Spleen (tissue), 11 donors: ENCODE measurements around the gene SYTL1. TPM values are rescaled to one million over a fixed set of nuclear protein-coding genes. Genes with fewer than 3 reads are reported as not detected.

Source experiments
- DNase-seq: peaks from one replicate; pipeline ENCODE4 v3.0.0-alpha.2; 2020
- H3K27ac ChIP-seq, 8 donors: fragments of 200-600 bp; sonication (generic) in 7 of 8; 1 replicate in 4 of 8; 2 replicates in 4 of 8; pipeline versions ENCODE4 v1.5.0 to v1.8.0; 2016 to 2021; ENCODE audit warnings: inconsistent platforms in 4 of 8, mild to moderate bottlenecking in 4 of 8, moderate library complexity in 1 of 8
- H3K27me3 ChIP-seq, 7 donors: fragments of 200-600 bp; sonication (generic) in 6 of 7; replicated peaks in 1 of 7; 1 replicate in 4 of 7; 2 replicates in 3 of 7; pipeline versions ENCODE4 v1.5.0 to v1.8.0; 2016 to 2021; ENCODE audit warnings: inconsistent platforms in 3 of 7, mild to moderate bottlenecking in 1 of 7
- H3K36me3 ChIP-seq, 6 donors: fragments of 200-600 bp; sonication (generic) in 5 of 6; 1 replicate in 4 of 6; 2 replicates in 2 of 6; pipeline versions ENCODE4 v1.5.0 to v1.8.0; 2016 to 2021; ENCODE audit warnings: inconsistent platforms in 2 of 6
- H3K4me1 ChIP-seq, 6 donors: fragments of 200-600 bp; sonication (generic) in 5 of 6; 1 replicate in 3 of 6; 2 replicates in 3 of 6; pipeline versions ENCODE4 v1.5.0 to v1.8.0; 2016 to 2021; ENCODE audit warnings: inconsistent platforms in 3 of 6
- H3K4me3 ChIP-seq, 8 donors: fragments of 200-600 bp; sonication (generic) in 7 of 8; 1 replicate in 4 of 8; 2 replicates in 4 of 8; pipeline versions ENCODE4 v1.5.0 to v1.8.0; 2016 to 2021; ENCODE audit warnings: inconsistent platforms in 4 of 8, mild to moderate bottlenecking in 4 of 8, moderate library complexity in 2 of 8
- H3K9me3 ChIP-seq, 8 donors: fragments of 200-600 bp; sonication (generic) in 7 of 8; 1 replicate in 4 of 8; 2 replicates in 4 of 8; pipeline versions ENCODE4 v1.5.0 to v1.8.0; 2016 to 2021; ENCODE audit warnings: inconsistent platforms in 4 of 8
- POLR2A ChIP-seq, 3 donors: fragments of 450-650 bp; IDR thresholded peaks; one replicate each; pipeline ENCODE4 v1.5.1; 2017; ENCODE audit warnings: antibody characterized with exemption in 3 of 3, mild to moderate bottlenecking in 1 of 3
- POLR2AphosphoS5 ChIP-seq, 3 donors: sonication (generic); formaldehyde crosslinking; IDR thresholded peaks; one replicate each; pipeline ENCODE4 v1.5.1; 2017; ENCODE audit warnings: antibody characterized with exemption in 3 of 3
- WGBS, 5 donors: extraction: QIAGEN DNeasy Blood & Tissue Kit in 3 of 5; methylation state at CpG; one replicate each; pipeline versions ENCODE4 v1.1.5 to v1.1.7; 2013 to 2018; 5-methylcytosine and 5-hydroxymethylcytosine counted together
- intact Hi-C: fragments of 100-400 bp; cut with DNase I; formaldehyde crosslinking; loops from one replicate; pipeline ENCODE4 v1.15.0; 2023; ENCODE audit warnings: low total_unique reads
- polyA plus RNA-seq, 3 donors: library from polyadenylated mRNA; stranded (reverse); fragments of 200-250 nt; gene quantifications; one replicate each; pipeline ENCODE4 v1.2.1, GENCODE V29; 2013
- total RNA-seq, 7 donors: library from RNA; depleted of rRNA in 3 of 7; stranded (reverse); fragments of >200 nt in 3 of 7; fragmentation: NEBNext Ultra II Directional in 4 of 7; extraction: Animal tissue kit (Norgen Biotek cat#: 25700) in 4 of 7; gene quantifications; one replicate each; pipeline versions ENCODE4 v1.1.0 to v1.2.1, GENCODE V29; 2016 to 2021
- TF ChIP-seq, protein P1 (sequence below), 11 experiments: fragments of 200-600 bp in 7 of 11; fragments of 450-650 bp in 4 of 11; sonication (generic) in 4 of 11; IDR thresholded peaks in 8 of 11; conservative IDR thresholded peaks in 3 of 11; 1 replicate in 7 of 11; 2 replicates in 4 of 11; pipeline versions ENCODE4 v1.4.0 to v1.8.0; 2016 to 2021; ENCODE audit warnings: antibody characterized with exemption in 11 of 11, inconsistent platforms in 4 of 11, mild to moderate bottlenecking in 1 of 11
- donor health status: healthy with polysubstance abuse.
- donor health status: DM: no; HTN: no; CAD: no; lungs with moderate emphysema.
- donor health status: DM: no; HTN: no; CAD: no.
- donor health status: Bipolar disorder and iron deficiency.
- donor health status: healthy.
- donor health status: DM: no; HTN: no; CAD: no.
- donor health status: DM: yes; HTN: yes; CAD: no.

The SYTL1 gene
- total and polyA plus RNA-seq, 10 donors = 54.9 to 208 (median 76.4) TPM

DNA sequence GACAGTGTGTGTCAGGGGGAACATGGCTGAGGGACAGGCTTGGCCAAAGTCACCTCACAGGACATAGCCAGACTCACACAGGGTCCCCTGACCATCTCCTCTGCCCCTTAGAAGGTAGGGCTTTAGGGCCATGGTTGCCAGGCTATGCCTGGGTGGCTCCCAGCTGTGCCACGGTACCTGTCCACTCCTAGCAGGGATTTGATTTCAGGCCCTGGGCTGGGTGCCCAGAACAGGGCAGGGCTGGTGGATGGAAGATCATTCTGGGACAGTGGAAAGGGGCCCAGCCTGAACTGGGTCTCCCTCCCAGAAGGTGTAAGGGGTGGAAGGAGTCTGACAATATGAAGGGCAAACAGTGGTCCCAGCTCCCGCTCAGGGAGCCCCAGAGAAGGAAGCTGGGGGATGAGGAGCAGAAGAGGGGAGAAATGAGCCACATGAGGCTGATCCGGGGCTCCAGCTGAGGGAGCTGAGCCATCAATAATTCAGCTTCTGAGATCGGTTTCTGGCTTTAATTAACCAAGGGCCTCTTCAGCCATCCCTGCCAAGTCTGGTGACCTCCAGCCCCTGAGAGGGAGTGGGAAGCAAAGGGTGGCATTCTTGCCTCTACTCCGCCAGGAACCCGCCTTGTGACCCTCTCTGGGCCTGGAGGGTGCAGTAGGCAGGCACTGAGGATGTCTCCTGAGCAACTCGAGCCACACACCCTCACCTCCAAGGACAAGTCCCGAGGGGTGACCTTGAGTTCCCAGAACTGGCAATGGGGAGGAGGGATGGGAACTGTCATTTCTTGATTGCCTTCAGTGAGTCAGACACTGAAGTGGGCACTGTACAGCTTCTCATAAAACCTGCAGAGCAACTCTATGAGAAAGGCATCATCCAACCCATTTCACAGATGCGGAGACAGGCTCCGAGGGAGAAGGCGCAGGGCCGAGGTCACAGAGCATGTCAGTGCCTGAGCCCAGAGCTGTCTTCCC, 39.2 kb downstream of the SYTL1 start:
- no peak for TF ChIP-seq POLR2A (IDR thresholded peaks at IDR 0.05)
- TF ChIP-seq, protein P1, sequence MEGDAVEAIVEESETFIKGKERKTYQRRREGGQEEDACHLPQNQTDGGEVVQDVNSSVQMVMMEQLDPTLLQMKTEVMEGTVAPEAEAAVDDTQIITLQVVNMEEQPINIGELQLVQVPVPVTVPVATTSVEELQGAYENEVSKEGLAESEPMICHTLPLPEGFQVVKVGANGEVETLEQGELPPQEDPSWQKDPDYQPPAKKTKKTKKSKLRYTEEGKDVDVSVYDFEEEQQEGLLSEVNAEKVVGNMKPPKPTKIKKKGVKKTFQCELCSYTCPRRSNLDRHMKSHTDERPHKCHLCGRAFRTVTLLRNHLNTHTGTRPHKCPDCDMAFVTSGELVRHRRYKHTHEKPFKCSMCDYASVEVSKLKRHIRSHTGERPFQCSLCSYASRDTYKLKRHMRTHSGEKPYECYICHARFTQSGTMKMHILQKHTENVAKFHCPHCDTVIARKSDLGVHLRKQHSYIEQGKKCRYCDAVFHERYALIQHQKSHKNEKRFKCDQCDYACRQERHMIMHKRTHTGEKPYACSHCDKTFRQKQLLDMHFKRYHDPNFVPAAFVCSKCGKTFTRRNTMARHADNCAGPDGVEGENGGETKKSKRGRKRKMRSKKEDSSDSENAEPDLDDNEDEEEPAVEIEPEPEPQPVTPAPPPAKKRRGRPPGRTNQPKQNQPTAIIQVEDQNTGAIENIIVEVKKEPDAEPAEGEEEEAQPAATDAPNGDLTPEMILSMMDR (IDR thresholded peaks at IDR 0.05 in 8 of 11, conservative IDR thresholded peaks at IDR 0.05 in 3 of 11) = no peak
- TF ChIP-seq POLR2AphosphoS5 (IDR thresholded peaks at IDR 0.05) = no peak
- no peak for DNase-seq
- H3K27ac ChIP-seq = no peak overlapping the region
- intact Hi-C loops = no loop called here
- H3K36me3 ChIP-seq = no peaks in the 10 kb centered on the region
- 70 to 85% (median 79%) methylated on average over 10 to 12 of the region's 12 CpGs for WGBS, 5 donors
- peaks cover 0 to 10% (median 0%) of the 10 kb centered on the region in 7 donors for H3K27me3 ChIP-seq
- no peak overlapping the region for H3K4me3 ChIP-seq
- peaks cover 0 to 30% (median 6%) of the 10 kb centered on the region in 6 donors for H3K4me1 ChIP-seq
- no peaks in the 10 kb centered on the region for H3K9me3 ChIP-seq

DNA sequence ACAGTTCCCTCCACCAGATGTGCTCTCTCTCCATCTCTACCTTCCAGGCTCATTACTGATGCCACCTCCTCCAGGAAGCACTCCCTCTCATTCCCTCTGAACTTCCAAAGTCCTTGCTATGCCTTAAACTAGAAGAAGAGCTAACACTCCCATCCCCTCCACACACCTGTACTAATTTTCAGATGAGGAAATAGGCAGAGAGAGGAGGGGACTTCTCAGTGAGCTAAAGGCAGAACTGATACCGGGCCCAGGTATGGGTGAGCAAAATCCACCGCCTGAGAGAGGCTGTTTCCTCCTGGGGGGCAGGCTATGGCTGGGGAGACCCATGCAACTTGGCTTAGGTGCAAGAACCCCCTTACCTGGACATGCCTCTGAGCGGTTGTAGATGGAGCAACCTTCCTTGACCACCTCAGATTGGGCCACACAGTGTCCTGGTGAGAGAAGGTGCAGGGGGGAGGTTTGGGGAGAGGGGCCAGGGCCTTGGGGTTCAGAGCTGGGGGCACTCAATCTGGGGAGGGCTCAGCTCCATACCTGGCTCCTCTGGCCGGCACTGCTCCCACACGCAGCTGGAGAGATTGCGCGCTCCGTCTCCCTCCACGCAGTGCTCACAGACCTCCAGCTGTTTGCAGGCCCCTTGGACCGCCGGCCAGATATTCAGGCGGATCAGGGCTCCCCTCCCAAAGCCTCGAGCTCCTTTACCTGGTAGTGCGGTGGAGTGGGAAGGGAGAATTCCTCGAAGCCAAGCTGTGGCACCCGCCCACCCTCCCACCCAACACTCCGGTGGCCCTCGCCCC, 40.3 kb downstream of the SYTL1 start:
- peaks cover 0 to 26% (median 6%) of the 10 kb centered on the region in 6 donors for H3K4me1 ChIP-seq
- no peak overlapping the region for H3K27ac ChIP-seq
- DNase-seq = no peak
- no peaks in the 10 kb centered on the region for H3K9me3 ChIP-seq
- intact Hi-C loops = no loop called here
- peaks cover 0 to 10% (median 0%) of the 10 kb centered on the region in 7 donors for H3K27me3 ChIP-seq
- WGBS, 5 donors = 80 to 91% (median 85%) methylated on average over 9 to 18 of the region's 18 CpGs
- H3K4me3 ChIP-seq = no peak overlapping the region
- no peaks in the 10 kb centered on the region for H3K36me3 ChIP-seq
- no peak for TF ChIP-seq POLR2A (IDR thresholded peaks at IDR 0.05)
- no peak for TF ChIP-seq POLR2AphosphoS5 (IDR thresholded peaks at IDR 0.05)
- TF ChIP-seq, protein P1 (IDR thresholded peaks at IDR 0.05 in 8 of 11, conservative IDR thresholded peaks at IDR 0.05 in 3 of 11) = no peak

DNA sequence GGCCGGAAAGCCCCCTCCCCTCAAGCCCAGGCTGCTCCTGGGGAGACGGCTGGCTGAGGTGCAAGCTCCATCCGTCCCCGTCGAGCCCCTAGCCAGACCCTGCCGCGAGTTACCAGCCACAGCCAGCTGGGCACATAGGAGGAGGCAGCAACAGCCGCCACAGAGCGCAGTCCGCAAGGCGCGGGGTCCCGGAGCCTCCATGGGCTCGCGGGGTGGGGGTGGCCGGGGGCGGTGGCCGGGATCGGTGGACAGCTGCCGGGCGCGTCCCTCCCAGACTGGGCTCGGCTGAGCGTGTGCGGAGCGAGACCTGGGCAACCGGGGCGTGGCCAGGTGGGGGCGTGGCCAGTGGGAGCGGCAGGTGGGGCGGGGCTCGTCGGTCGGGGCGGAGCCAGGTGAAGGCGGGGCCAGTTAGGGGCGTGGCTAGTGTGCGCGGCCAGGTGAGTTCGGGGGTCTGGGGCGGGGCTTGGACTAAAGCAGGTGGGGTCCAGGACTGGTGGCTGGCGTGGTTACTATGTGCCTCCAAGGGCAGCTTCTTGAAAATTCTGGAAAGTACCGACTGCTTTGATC, 41.3 kb downstream of the SYTL1 start, which contains the start of gene CD164L2:
TSS of gene CD164L2 (minus strand) at position 295 of the 567 bp plus-strand sequence. CDS start at position 201, 94 bp downstream.
- H3K36me3 ChIP-seq = no peaks in the 10 kb centered on the region
- H3K27me3 ChIP-seq = peaks cover 0 to 10% (median 0%) of the 10 kb centered on the region in 7 donors
- TF ChIP-seq, protein P1 (IDR thresholded peaks at IDR 0.05 in 8 of 11, conservative IDR thresholded peaks at IDR 0.05 in 3 of 11) = no peak
- TF ChIP-seq POLR2A (IDR thresholded peaks at IDR 0.05) (no peak), POLR2AphosphoS5 (IDR thresholded peaks at IDR 0.05) (no peak)
- peak; percentile 83 for DNase-seq
- no peak within 1 kb of the TSS for H3K27ac ChIP-seq
- intact Hi-C loops = no loop called here
- H3K4me1 ChIP-seq = peaks cover 0 to 27% (median 6%) of the 10 kb centered on the region in 6 donors
- H3K9me3 ChIP-seq = no peaks in the 10 kb centered on the region
- peak within 1 kb of the TSS in 1 of 8 donors; percentile 21 for H3K4me3 ChIP-seq
- 24 to 32% (median 27%) methylated on average over 15 to 43 of the region's 43 CpGs for WGBS, 5 donors
